Ovary (tissue), 3 donors: ENCODE measurements around the gene TRAF4.

ENCODE experiments used
- CTCF ChIP-seq, 3 donors: fragments of 450-650 bp in 2 of 3; fragments of 200-600 bp in 1 of 3; IDR thresholded peaks; one replicate each; pipeline versions ENCODE4 v1.5.1 to v1.8.0; 2016 to 2022; ENCODE audit warnings: antibody characterized with exemption in 3 of 3, mild to moderate bottlenecking in 1 of 3
- EP300 ChIP-seq: sonication (generic); formaldehyde crosslinking; IDR thresholded peaks from one replicate; pipeline ENCODE4 v1.6.1; 2017; ENCODE audit warnings: antibody characterized with exemption
- POLR2A ChIP-seq: fragments of 450-650 bp; IDR thresholded peaks from one replicate; pipeline ENCODE4 v1.6.1; 2017; ENCODE audit warnings: antibody characterized with exemption, mild to moderate bottlenecking, moderate library complexity
- donor health status: DM: no; HTN: no; CAD: no.

- TF ChIP-seq CTCF (IDR thresholded peaks at IDR 0.05) (no peak), POLR2A (no peak), EP300 (no peak)
Observed at GRCh38 chr17:28755486-28755885, 11.7 kb downstream of the TRAF4 start.
